Adrenal gland (tissue), 12 donors: Measurements from ENCODE around the gene AKAP10. TPM values are rescaled to one million over a fixed set of nuclear protein-coding genes. Genes with fewer than 3 reads are reported as not detected.

ENCODE experiments used
- DNase-seq, 7 donors: peaks; one replicate each; pipeline ENCODE4 v3.0.0-alpha.2; 2019 to 2020
- H3K27ac ChIP-seq, 5 donors: fragments of 200-600 bp; sonication (generic) in 4 of 5; 1 replicate in 3 of 5; 2 replicates in 2 of 5; pipeline versions ENCODE4 v1.5.1 to v1.8.0; 2016 to 2020; ENCODE audit warnings: mild to moderate bottlenecking in 1 of 5
- H3K27me3 ChIP-seq: fragments of 200-600 bp; 2 replicates; pipeline ENCODE4 v1.8.0; 2021
- H3K36me3 ChIP-seq, 2 donors: fragments of 200-600 bp; replicated peaks in 1 of 2; 1 replicate in 1 of 2; 2 replicates in 1 of 2; pipeline versions ENCODE4 v1.5.1 to v1.8.0; 2018 to 2022
- H3K4me1 ChIP-seq, 2 donors: fragments of 200-600 bp; replicated peaks in 1 of 2; 1 replicate in 1 of 2; 2 replicates in 1 of 2; pipeline versions ENCODE4 v1.5.1 to v1.8.0; 2018 to 2021
- H3K4me3 ChIP-seq, 4 donors: fragments of 200-600 bp; sonication (generic) in 3 of 4; one replicate each; pipeline ENCODE4 v1.5.1; 2016 to 2018
- H3K9me3 ChIP-seq, 3 donors: fragments of 200-600 bp; sonication (generic) in 1 of 3; replicated peaks in 1 of 3; 1 replicate in 2 of 3; 2 replicates in 1 of 3; pipeline versions ENCODE4 v1.5.1 to v1.8.0; 2016 to 2021
- CTCF ChIP-seq, 6 experiments: fragments of 450-650 bp in 4 of 6; fragments of 200-600 bp in 2 of 6; sonication (generic) in 1 of 6; IDR thresholded peaks; 1 replicate in 5 of 6; 2 replicates in 1 of 6; pipeline versions ENCODE4 v1.5.1 to v1.8.0; 2016 to 2021; ENCODE audit warnings: antibody characterized with exemption in 6 of 6, mild to moderate bottlenecking in 2 of 6, moderate library complexity in 1 of 6
- POLR2A ChIP-seq, 2 donors: fragments of 450-650 bp; IDR thresholded peaks; one replicate each; pipeline ENCODE4 v1.6.1; 2017; ENCODE audit warnings: antibody characterized with exemption in 2 of 2, mild to moderate bottlenecking in 2 of 2, moderate library complexity in 1 of 2
- WGBS, 4 donors: extraction: QIAGEN DNeasy Blood & Tissue Kit in 2 of 4; methylation state at CpG; one replicate each; pipeline versions ENCODE4 v1.1.5 to v1.1.7; 2013 to 2017; 5-methylcytosine and 5-hydroxymethylcytosine counted together
- intact Hi-C, 2 donors: fragments of 100-400 bp; cut with DNase I; formaldehyde crosslinking; loops; one replicate each; pipeline versions ENCODE4 v1.14.1 to v1.15.0; 2022 to 2023
- polyA plus RNA-seq, 3 donors: library from polyadenylated mRNA; stranded (reverse); fragments of 200-250 nt in 2 of 3; fragments of 350-450 nt in 1 of 3; fragmentation: Illumina TruSeq in 1 of 3; extraction: RNeasy Lipid Tissue Mini Kit (QIAGEN cat#74804) in 1 of 3; gene quantifications; one replicate each; pipeline ENCODE4 v1.2.3, GENCODE V29; 2013 to 2014
- total RNA-seq, 9 donors: library from RNA; depleted of rRNA in 4 of 9; stranded (reverse); fragments of >200 nt in 4 of 9; fragments of 120-200 nt in 1 of 9; fragmentation: NEBNext Ultra II Directional in 1 of 9; extraction: Animal tissue kit (Norgen Biotek cat#: 25700) in 1 of 9; gene quantifications; one replicate each; pipeline versions ENCODE4 v1.1.0 to v1.2.4, GENCODE V29; 2013 to 2023
- donor health status: healthy with polysubstance abuse.
- donor health status: Bipolar disorder and iron deficiency.
- donor health status: DM: yes; HTN: yes; CAD: no.
- donor health status: DM: no; HTN: no; CAD: no.
- donor health status: DM: no; HTN: no; CAD: no.
- donor health status: DM: yes; HTN: yes; CAD: no.

Gene AKAP10
- total and polyA plus RNA-seq, 12 donors = 8.1 to 52.7 (median 33.2) TPM

GRCh38 chr17:19933628-19934027 lies 44.0 kb downstream of the AKAP10 start:
- TF ChIP-seq CTCF (IDR thresholded peaks at IDR 0.05) (no peak), POLR2A (IDR thresholded peaks at IDR 0.05) (no peak)
- WGBS, 4 donors = 95 to 97% (median 96%) methylated on average over 5 of the region's 5 CpGs
- no peaks in the 10 kb centered on the region for H3K27me3 ChIP-seq
- DNase-seq = no peak
- no peak overlapping the region for H3K27ac ChIP-seq
- no peaks in the 10 kb centered on the region for H3K9me3 ChIP-seq
- H3K4me1 ChIP-seq = no peaks in the 10 kb centered on the region
- no peak overlapping the region for H3K4me3 ChIP-seq
- intact Hi-C loops = no loop called here
- H3K36me3 ChIP-seq = peaks cover 0 to 86% of the 10 kb centered on the region in 2 donors

- DNase-seq = no peak
- Histone ChIP-seq H3K4me1 (no peaks in the 10 kb centered on the region), H3K4me3 (no peak overlapping the region), H3K27ac (no peak overlapping the region), H3K9me3 (no peaks in the 10 kb centered on the region), H3K36me3 (peaks cover 0 to 82% of the 10 kb centered on the region in 2 donors), H3K27me3 (no peaks in the 10 kb centered on the region)
- 93 to 99% (median 97%) methylated on average over 5 of the region's 5 CpGs for WGBS, 4 donors
- TF ChIP-seq POLR2A (IDR thresholded peaks at IDR 0.05) = no peak
- TF ChIP-seq CTCF (IDR thresholded peaks at IDR 0.05) = no peak
- intact Hi-C loops = no loop called here
These were observed 44.4 kb downstream of the AKAP10 start for GRCh38 chr17:19933221-19933620.

- DNase-seq = no peak
- peaks cover 0 to 55% of the 10 kb centered on the region in 2 donors for H3K36me3 ChIP-seq
- no peak overlapping the region for H3K27ac ChIP-seq
- no peak for TF ChIP-seq POLR2A (IDR thresholded peaks at IDR 0.05)
- TF ChIP-seq CTCF (IDR thresholded peaks at IDR 0.05) = no peak
- H3K9me3 ChIP-seq = no peaks in the 10 kb centered on the region
- WGBS, 4 donors = 88 to 92% (median 89%) methylated on average over 4 of the region's 4 CpGs
- no peak overlapping the region for H3K4me3 ChIP-seq
- intact Hi-C loops = no loop called here
- H3K4me1 ChIP-seq = no peaks in the 10 kb centered on the region
- H3K27me3 ChIP-seq = no peaks in the 10 kb centered on the region
These were observed 49.3 kb downstream of the AKAP10 start for GRCh38 chr17:19928299-19928698.

- WGBS, 4 donors = 91 to 98% (median 96%) methylated on average over 2 of the region's 2 CpGs
- peaks cover 0 to 62% of the 10 kb centered on the region in 2 donors for H3K36me3 ChIP-seq
- intact Hi-C loops = no loop called here
These were observed 62.2 kb downstream of the AKAP10 start for GRCh38 chr17:19915245-19915978.

More at GRCh38 chr17:19915245-19915978, 62.2 kb downstream of the AKAP10 start:
- Histone ChIP-seq H3K27ac (no peak overlapping the region), H3K4me1 (no peaks in the 10 kb centered on the region), H3K9me3 (no peaks in the 10 kb centered on the region), H3K27me3 (no peaks in the 10 kb centered on the region), H3K4me3 (no peak overlapping the region)
- DNase-seq = no peak
- no peak for TF ChIP-seq POLR2A (IDR thresholded peaks at IDR 0.05)
- no peak for TF ChIP-seq CTCF (IDR thresholded peaks at IDR 0.05)
